Mesenchymal stem cell (in vitro differentiated cells and primary cell): ENCODE measurements around the gene ZBTB37.

Source experiments
- DNase-seq: peaks from one replicate; pipeline ENCODE4 v3.0.0-alpha.2; 2013
- H2AFZ ChIP-seq: one replicate; pipeline ENCODE4 v1.6.1; 2013; ENCODE audit warnings: low read depth, mild to moderate bottlenecking, control low read depth, inconsistent platforms, low read length, moderate library complexity
- H2AK5ac ChIP-seq: 2 replicates; pipeline ENCODE4 v1.6.1; 2013; ENCODE audit warnings: low read length, moderate library complexity, mild to moderate bottlenecking, inconsistent platforms; ENCODE audit not compliant: severe bottlenecking
- H2BK120ac ChIP-seq: one replicate; pipeline ENCODE4 v1.6.1; 2013; ENCODE audit warnings: low read depth, mild to moderate bottlenecking, inconsistent platforms, low read length, moderate library complexity
- H2BK12ac ChIP-seq, 2 experiments: one replicate each; pipeline ENCODE4 v1.6.1; 2013; ENCODE audit warnings: inconsistent platforms in 2 of 2, low read length in 2 of 2, mild to moderate bottlenecking in 2 of 2, moderate library complexity in 2 of 2, control low read depth in 1 of 2
- H2BK15ac ChIP-seq: one replicate; pipeline ENCODE4 v1.6.1; 2013; ENCODE audit warnings: mild to moderate bottlenecking, low read depth, inconsistent platforms; ENCODE audit not compliant: poor library complexity, severe bottlenecking
- H2BK5ac ChIP-seq: 2 replicates; pipeline ENCODE4 v1.6.1; 2013; ENCODE audit warnings: low read depth, mild to moderate bottlenecking, low read length, control low read depth, inconsistent platforms; ENCODE audit not compliant: poor library complexity, severe bottlenecking
- H3K14ac ChIP-seq, 2 experiments: one replicate each; pipeline ENCODE4 v1.6.1; 2013; ENCODE audit warnings: inconsistent platforms in 2 of 2, low read length in 2 of 2, control low read depth in 1 of 2, mild to moderate bottlenecking in 1 of 2, moderate library complexity in 1 of 2
- H3K18ac ChIP-seq, 2 experiments: one replicate each; pipeline ENCODE4 v1.6.1; 2013; ENCODE audit warnings: inconsistent platforms in 2 of 2, low read length in 2 of 2, control low read depth in 1 of 2, low read depth in 1 of 2, mild to moderate bottlenecking in 1 of 2
- H3K23ac ChIP-seq, 2 experiments: one replicate each; pipeline ENCODE4 v1.6.1; 2013; ENCODE audit warnings: inconsistent platforms in 2 of 2, low read length in 2 of 2, mild to moderate bottlenecking in 2 of 2, moderate library complexity in 2 of 2, control low read depth in 1 of 2
- H3K27ac ChIP-seq: 2 replicates; pipeline ENCODE4 v1.5.1; 2013; ENCODE audit warnings: mild to moderate bottlenecking, moderate library complexity, low read length, control low read depth, inconsistent platforms; ENCODE audit not compliant: poor library complexity, severe bottlenecking
- H3K27me3 ChIP-seq, 2 experiments: 2 replicates each; pipeline versions ENCODE4 v1.6.1 to v1.7.0; 2013; ENCODE audit warnings: low read length in 2 of 2, mild to moderate bottlenecking in 2 of 2, moderate library complexity in 2 of 2, control low read depth in 1 of 2, inconsistent platforms in 1 of 2; ENCODE audit not compliant: control insufficient read depth in 1 of 2, insufficient read depth in 1 of 2
- H3K36me3 ChIP-seq, 2 experiments: 2 replicates each; pipeline versions ENCODE4 v1.6.1 to v1.7.0; 2013; ENCODE audit warnings: low read length in 2 of 2, control low read depth in 1 of 2, inconsistent platforms in 1 of 2, low read depth in 1 of 2, mild to moderate bottlenecking in 1 of 2; ENCODE audit not compliant: insufficient read depth in 2 of 2, control insufficient read depth in 1 of 2
- H3K4ac ChIP-seq, 2 experiments: one replicate each; pipeline ENCODE4 v1.6.1; 2013; ENCODE audit warnings: inconsistent platforms in 2 of 2, low read length in 2 of 2, mild to moderate bottlenecking in 2 of 2, moderate library complexity in 2 of 2, control low read depth in 1 of 2, low read depth in 1 of 2
- H3K4me1 ChIP-seq: 2 replicates; pipeline ENCODE4 v1.6.1; 2013; ENCODE audit warnings: low read depth, low read length, control low read depth; ENCODE audit not compliant: control insufficient read depth, insufficient read depth
- H3K4me2 ChIP-seq: 2 replicates; pipeline ENCODE4 v1.6.1; 2013; ENCODE audit warnings: low read length, mild to moderate bottlenecking, inconsistent platforms; ENCODE audit not compliant: poor library complexity, severe bottlenecking
- H3K4me3 ChIP-seq, 2 experiments: 2 replicates each; pipeline versions ENCODE4 v1.5.1 to v1.7.0; 2013; ENCODE audit warnings: low read length in 2 of 2, mild to moderate bottlenecking in 2 of 2, control low read depth in 1 of 2, low read depth in 1 of 2; ENCODE audit not compliant: insufficient read depth in 1 of 2
- H3K79me1 ChIP-seq: replicated peaks from 2 replicates; pipeline ENCODE4 v1.6.1; 2013; ENCODE audit warnings: mild to moderate bottlenecking, control low read depth, low read length, inconsistent platforms; ENCODE audit not compliant: poor library complexity, severe bottlenecking
- H3K9ac ChIP-seq: 2 replicates; pipeline ENCODE4 v1.7.0; 2013; ENCODE audit warnings: mild to moderate bottlenecking, low read length, moderate library complexity
- H3K9me3 ChIP-seq: 2 replicates; pipeline ENCODE4 v1.7.0; 2013; ENCODE audit warnings: mild to moderate bottlenecking, low read length; ENCODE audit not compliant: control insufficient read depth
- H4K8ac ChIP-seq: one replicate; pipeline ENCODE4 v1.6.1; 2013; ENCODE audit warnings: inconsistent platforms, mild to moderate bottlenecking, low read length, moderate library complexity
- H4K91ac ChIP-seq: one replicate; pipeline ENCODE4 v1.6.1; 2013; ENCODE audit warnings: mild to moderate bottlenecking, low read length, inconsistent platforms
- WGBS: methylation state at CpG from one replicate; pipeline ENCODE4 v1.1.7; 2013; ENCODE audit warnings: mixed read lengths; 5-methylcytosine and 5-hydroxymethylcytosine counted together

Gene ZBTB37

DNA sequence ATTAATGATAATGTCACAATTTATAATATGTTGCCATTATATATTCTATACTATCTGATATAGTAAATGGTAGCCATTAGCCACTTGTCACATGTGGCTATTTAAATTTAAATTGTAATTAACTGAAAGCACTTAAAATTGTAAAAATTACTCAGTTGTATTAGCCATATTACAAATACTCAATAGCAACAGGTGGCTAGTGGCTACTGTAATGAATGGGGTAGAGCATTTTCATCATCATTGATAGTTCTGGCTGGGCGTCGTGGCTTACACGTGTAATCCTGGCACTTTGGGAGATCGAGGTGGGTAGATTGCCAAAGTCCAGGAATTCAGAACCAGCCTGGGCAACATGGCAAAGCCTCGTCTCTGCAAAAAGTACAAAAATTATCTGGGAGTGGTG, 16.5 kb downstream of the ZBTB37 start:
- Histone ChIP-seq H2BK120ac (no peak overlapping the region), H3K18ac (no peak overlapping the region), H3K36me3 (peaks cover 11 to 49% of the 10 kb centered on the region in 2 experiments), H2BK5ac (no peak overlapping the region), H3K23ac (no peak overlapping the region), H4K91ac (no peak overlapping the region), H3K4me1 (no peaks in the 10 kb centered on the region), H3K9ac (no peak overlapping the region), H4K8ac (no peak overlapping the region), H3K9me3 (no peaks in the 10 kb centered on the region), H2AK5ac (no peak overlapping the region), H3K79me1 (peaks cover 16% of the 10 kb centered on the region), H3K14ac (no peak overlapping the region), H3K27ac (no peak overlapping the region), H3K4me3 (no peak overlapping the region), H3K27me3 (no peaks in the 10 kb centered on the region), H2AFZ (no peak overlapping the region), H3K4me2 (no peak overlapping the region), H2BK12ac (no peak overlapping the region), H3K4ac (no peak overlapping the region), H2BK15ac (no peak overlapping the region)
- DNase-seq, result no peak
- WGBS, result 98% methylated on average over 5 of the region's 5 CpGs

DNA sequence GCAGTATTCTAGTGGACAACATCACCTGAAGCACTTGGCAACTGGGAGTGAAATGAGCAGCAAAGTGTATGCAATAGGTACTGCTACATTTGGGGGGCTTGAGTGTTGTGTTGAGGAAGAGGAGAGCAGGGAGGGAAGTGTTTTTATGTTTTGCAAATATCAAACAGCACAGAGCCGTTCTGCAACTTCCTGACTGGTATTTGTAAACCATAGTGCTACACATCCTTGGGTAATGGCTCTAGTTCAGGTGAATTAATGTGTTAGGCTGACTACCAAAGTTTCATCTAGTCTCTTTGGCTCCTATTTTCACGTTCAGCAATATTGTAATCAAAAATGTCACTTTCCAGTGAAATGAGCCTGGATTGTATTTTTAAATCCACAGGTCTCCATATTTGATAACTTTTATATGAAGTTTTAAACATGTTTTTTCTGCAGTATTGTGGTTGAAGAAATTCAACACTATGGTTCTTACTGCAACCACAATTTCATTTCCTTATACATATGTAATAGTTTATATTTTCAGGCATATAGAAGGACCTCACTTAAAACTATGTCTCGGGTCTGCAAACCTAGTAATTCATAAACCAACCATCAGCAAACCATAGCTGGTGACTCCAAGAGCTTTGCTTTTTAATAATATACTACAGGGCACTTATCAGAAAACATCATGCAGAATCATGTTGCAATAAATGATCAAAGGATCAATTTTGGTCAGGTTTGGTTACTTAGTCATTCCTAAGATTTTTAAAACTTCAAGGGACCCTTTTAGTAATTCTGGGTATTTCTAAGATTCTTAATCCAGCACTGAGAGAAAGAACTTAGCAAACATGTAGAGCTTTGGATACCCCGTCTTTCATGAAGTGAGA, 18.8 kb downstream of the ZBTB37 start:
- Histone ChIP-seq H2BK15ac (no peak overlapping the region), H3K4me1 (no peaks in the 10 kb centered on the region), H2AK5ac (no peak overlapping the region), H3K9me3 (no peaks in the 10 kb centered on the region), H2BK120ac (no peak overlapping the region), H3K4me3 (no peak overlapping the region), H3K27me3 (no peaks in the 10 kb centered on the region), H2BK5ac (no peak overlapping the region), H3K4me2 (no peak overlapping the region), H3K18ac (no peak overlapping the region), H3K27ac (no peak overlapping the region), H3K14ac (no peak overlapping the region), H4K91ac (no peak overlapping the region), H2BK12ac (no peak overlapping the region), H3K36me3 (peaks cover 11 to 50% of the 10 kb centered on the region in 2 experiments), H3K79me1 (peaks cover 18% of the 10 kb centered on the region), H3K9ac (no peak overlapping the region), H3K4ac (no peak overlapping the region), H3K23ac (no peak overlapping the region), H2AFZ (no peak overlapping the region), H4K8ac (no peak overlapping the region)
- 79% methylated on average over 2 of the region's 4 CpGs for WGBS
- no peak for DNase-seq

DNA sequence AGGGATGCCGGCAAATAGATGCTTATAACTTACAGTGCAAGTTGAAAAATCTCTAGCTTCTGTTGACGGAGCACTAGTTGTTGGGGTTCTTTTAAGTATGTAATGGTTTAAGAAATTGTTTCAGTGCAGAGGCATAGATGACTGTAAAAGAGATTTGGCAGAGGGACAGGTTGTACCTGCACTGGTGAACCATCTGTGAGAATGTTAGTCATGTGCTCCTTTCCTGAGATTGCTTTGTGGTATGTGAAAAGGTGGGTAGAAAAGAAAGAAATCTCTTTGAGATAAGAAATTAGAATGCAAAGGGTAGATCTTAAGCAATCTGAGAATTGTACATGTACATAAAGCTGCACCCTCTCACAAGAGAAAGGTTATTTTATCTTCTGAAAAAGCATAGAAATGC, 19.4 kb downstream of the ZBTB37 start:
- H4K8ac ChIP-seq, result no peak overlapping the region
- DNase-seq, result no peak
- no peak overlapping the region for H3K4me2 ChIP-seq
- H3K23ac ChIP-seq, result no peak overlapping the region
- no peak overlapping the region for H3K9ac ChIP-seq
- peaks cover 18% of the 10 kb centered on the region for H3K79me1 ChIP-seq
- no peaks in the 10 kb centered on the region for H3K4me1 ChIP-seq
- WGBS, result 100% methylated on average over 2 of the region's 2 CpGs
- no peak overlapping the region for H4K91ac ChIP-seq
- no peak overlapping the region for H3K27ac ChIP-seq
- no peak overlapping the region for H3K4me3 ChIP-seq
- no peak overlapping the region for H2BK15ac ChIP-seq
- no peak overlapping the region for H2AK5ac ChIP-seq
- H2BK120ac ChIP-seq, result no peak overlapping the region
- no peak overlapping the region for H3K14ac ChIP-seq
- H3K9me3 ChIP-seq, result no peaks in the 10 kb centered on the region
- H2AFZ ChIP-seq, result no peak overlapping the region
- H2BK12ac ChIP-seq, result no peak overlapping the region
- peaks cover 11 to 50% of the 10 kb centered on the region in 2 experiments for H3K36me3 ChIP-seq
- no peak overlapping the region for H3K18ac ChIP-seq
- no peak overlapping the region for H2BK5ac ChIP-seq
- H3K27me3 ChIP-seq, result no peaks in the 10 kb centered on the region
- no peak overlapping the region for H3K4ac ChIP-seq

- Histone ChIP-seq H3K4me1 (no peaks in the 10 kb centered on the region), H4K8ac (no peak overlapping the region), H3K4ac (no peak overlapping the region), H3K23ac (no peak overlapping the region), H3K14ac (no peak overlapping the region), H3K18ac (no peak overlapping the region), H2BK12ac (no peak overlapping the region), H3K4me3 (no peak overlapping the region), H3K36me3 (peaks cover 11 to 50% of the 10 kb centered on the region in 2 experiments), H2BK15ac (no peak overlapping the region), H2AK5ac (no peak overlapping the region), H2BK5ac (no peak overlapping the region), H3K9ac (no peak overlapping the region), H3K27ac (no peak overlapping the region), H3K9me3 (no peaks in the 10 kb centered on the region), H3K27me3 (no peaks in the 10 kb centered on the region), H4K91ac (no peak overlapping the region), H2AFZ (no peak overlapping the region), H2BK120ac (no peak overlapping the region), H3K79me1 (peaks cover 21% of the 10 kb centered on the region), H3K4me2 (no peak overlapping the region)
- no peak for DNase-seq
These were observed 20.6 kb downstream of the ZBTB37 start for GRCh38 chr1:173888749-173889148.
